Ishikawa (cell line): ENCODE measurements around the gene SUPT7L.
A peak's percentile ranks its signal among the peaks of the same experiment; 100 is the strongest.

ENCODE experiments used
- EP300 ChIP-seq: IDR thresholded peaks from 2 replicates; pipeline ENCODE4 v1.6.1; 2012; ENCODE audit warnings: borderline replicate concordance
- MAX ChIP-seq: IDR thresholded peaks from 2 replicates; pipeline ENCODE4 v1.6.1; 2012
- RAD21 ChIP-seq: IDR thresholded peaks from 2 replicates; pipeline ENCODE4 v1.6.1; 2012; ENCODE audit warnings: low read depth
- TAF1 ChIP-seq: IDR thresholded peaks from 2 replicates; pipeline ENCODE4 v1.6.1; 2012; ENCODE audit warnings: low read depth, mild to moderate bottlenecking
- TCF12 ChIP-seq: IDR thresholded peaks from 2 replicates; pipeline ENCODE4 v1.6.1; 2012; ENCODE audit warnings: low read depth
- YY1 ChIP-seq: IDR thresholded peaks from 2 replicates; pipeline ENCODE4 v1.6.1; 2012; ENCODE audit warnings: low read depth

- TF ChIP-seq EP300 (peak; percentile 28; the same call in 1 of the 2 replicates), RAD21 (no peak), MAX (no peak), TCF12 (no peak; the same call in 1 of the 2 replicates), TAF1 (no peak), YY1 (no peak)
Observed at GRCh38 chr2:27627963-27628766, 35.2 kb downstream of the SUPT7L start.
